ENCODE data around the gene LHX6.

LHX6 gene

DNA sequence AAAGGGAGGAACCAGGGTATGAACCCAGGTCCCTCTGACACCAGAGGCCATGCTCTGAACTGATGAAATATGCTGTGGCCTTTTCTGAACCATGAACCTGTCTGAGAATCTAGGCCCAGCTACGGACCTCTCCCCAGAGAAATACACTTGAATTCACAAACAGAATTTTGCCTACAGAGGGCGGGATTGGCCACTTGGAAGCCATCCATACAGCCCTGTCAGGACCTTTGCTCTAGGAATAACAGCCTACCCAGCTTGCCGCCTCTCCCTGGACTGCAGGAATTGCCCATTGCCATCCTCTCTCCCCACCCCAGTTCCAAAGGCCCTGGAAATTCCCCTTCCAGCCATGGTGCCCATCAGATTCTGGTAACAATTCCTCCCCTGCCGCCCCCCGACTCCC lies 42.5 kb downstream of the LHX6 start:
- H3K4me3 ChIP-seq (replicated peaks; ENCODE audit: low read depth, low read length): no peak overlapping the region
- no peak for DNase-seq (ENCODE audit: low read depth)
- TF ChIP-seq, protein P1, sequence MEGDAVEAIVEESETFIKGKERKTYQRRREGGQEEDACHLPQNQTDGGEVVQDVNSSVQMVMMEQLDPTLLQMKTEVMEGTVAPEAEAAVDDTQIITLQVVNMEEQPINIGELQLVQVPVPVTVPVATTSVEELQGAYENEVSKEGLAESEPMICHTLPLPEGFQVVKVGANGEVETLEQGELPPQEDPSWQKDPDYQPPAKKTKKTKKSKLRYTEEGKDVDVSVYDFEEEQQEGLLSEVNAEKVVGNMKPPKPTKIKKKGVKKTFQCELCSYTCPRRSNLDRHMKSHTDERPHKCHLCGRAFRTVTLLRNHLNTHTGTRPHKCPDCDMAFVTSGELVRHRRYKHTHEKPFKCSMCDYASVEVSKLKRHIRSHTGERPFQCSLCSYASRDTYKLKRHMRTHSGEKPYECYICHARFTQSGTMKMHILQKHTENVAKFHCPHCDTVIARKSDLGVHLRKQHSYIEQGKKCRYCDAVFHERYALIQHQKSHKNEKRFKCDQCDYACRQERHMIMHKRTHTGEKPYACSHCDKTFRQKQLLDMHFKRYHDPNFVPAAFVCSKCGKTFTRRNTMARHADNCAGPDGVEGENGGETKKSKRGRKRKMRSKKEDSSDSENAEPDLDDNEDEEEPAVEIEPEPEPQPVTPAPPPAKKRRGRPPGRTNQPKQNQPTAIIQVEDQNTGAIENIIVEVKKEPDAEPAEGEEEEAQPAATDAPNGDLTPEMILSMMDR (IDR thresholded peaks at IDR 0.05; ENCODE audit: low read length, missing control alignments): no peak

DNA sequence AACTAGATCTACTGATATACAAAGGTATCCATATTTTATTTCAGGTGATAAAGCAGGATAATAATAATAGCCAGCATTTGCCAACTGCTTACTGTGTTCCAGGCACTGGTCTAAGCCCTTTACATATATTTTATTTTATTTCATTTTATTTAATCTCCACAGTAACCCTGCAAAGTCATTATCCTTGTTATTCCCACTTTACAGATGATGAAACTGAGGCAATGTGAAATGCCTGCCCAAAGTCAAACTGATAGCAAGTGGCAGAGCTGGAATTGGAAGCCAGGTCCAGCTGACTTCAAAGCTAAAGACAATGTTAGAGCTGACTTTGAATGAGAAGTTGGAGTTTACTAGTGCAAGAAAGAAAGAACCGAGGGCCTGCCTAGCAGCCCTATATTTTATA lies 44.2 kb downstream of the LHX6 start:
- H3K4me3 ChIP-seq (replicated peaks; ENCODE audit: low read depth, low read length): no peak overlapping the region
- no peak for DNase-seq (ENCODE audit: low read depth)
- TF ChIP-seq, protein P1 (IDR thresholded peaks at IDR 0.05; ENCODE audit: low read length, missing control alignments): no peak

DNA sequence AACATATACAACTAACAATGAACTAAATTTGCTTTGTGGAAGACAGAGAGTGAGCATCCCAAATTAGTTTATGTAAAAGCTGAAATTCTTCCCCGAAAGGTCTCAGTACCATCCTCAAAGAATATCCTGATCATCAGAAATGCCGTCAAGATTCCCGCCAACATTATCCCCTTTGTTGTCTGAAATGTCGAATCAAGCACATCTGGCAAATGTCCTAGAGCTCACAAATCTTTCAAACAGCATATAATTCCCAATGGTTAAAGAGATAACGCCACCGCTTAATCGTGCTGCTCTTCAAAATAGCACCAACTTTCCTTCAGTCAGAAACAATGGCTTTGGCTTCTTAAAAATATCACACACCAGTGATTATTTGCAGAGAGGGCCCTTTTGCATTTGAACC lies 45.3 kb downstream of the LHX6 start:
- no peak for DNase-seq (ENCODE audit: low read depth)
- TF ChIP-seq, protein P1 (IDR thresholded peaks at IDR 0.05; ENCODE audit: low read length, missing control alignments): no peak
- no peak overlapping the region for H3K4me3 ChIP-seq (replicated peaks; ENCODE audit: low read depth, low read length)

DNA sequence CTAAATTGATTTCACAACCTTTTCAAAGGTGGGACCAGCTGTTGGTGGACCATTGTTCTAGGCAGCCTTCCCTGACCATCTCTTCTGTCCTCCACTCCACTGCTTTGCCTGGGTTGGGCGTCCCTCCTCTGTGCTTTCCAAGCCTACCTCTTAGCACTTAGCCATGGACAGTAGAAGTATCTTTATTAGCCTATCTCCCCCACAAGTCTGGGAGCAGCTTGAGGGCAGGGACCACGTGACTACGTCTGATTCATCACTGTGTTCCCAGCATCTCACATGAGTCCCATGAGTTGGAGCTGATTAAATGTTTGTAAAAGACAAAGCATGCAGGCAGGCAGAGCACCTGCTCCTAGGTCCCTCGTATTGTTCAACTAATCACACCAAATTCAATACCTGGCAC lies 48.1 kb downstream of the LHX6 start:
- TF ChIP-seq, protein P1 (IDR thresholded peaks at IDR 0.05; ENCODE audit: low read length, missing control alignments): no peak
- peak; percentile 78 for DNase-seq (ENCODE audit: low read depth)
- H3K4me3 ChIP-seq (replicated peaks; ENCODE audit: low read depth, low read length): no peak overlapping the region

DNA sequence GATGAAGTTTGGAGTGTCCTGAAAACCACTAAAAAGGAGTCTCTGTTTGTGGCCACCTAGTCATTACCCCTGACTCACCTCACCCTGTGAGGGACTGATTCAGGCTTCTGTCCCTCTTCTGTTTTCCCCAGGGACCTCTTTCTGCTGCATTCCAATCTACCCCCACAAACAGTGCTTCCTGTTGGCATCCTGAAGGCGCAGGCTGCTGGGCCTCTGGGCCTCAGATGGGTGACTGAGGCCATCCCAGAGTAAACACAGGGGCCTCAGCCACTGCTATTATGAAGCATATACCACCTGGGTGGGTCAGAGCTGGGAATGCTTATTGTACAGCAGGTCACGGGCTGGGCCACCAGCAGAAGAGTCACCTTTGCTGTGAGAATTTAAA lies 49.1 kb downstream of the LHX6 start:
- TF ChIP-seq, protein P1 (IDR thresholded peaks at IDR 0.05; ENCODE audit: low read length, missing control alignments): no peak
- H3K4me3 ChIP-seq (replicated peaks; ENCODE audit: low read depth, low read length): no peak overlapping the region
- DNase-seq (ENCODE audit: low read depth): no peak

DNA sequence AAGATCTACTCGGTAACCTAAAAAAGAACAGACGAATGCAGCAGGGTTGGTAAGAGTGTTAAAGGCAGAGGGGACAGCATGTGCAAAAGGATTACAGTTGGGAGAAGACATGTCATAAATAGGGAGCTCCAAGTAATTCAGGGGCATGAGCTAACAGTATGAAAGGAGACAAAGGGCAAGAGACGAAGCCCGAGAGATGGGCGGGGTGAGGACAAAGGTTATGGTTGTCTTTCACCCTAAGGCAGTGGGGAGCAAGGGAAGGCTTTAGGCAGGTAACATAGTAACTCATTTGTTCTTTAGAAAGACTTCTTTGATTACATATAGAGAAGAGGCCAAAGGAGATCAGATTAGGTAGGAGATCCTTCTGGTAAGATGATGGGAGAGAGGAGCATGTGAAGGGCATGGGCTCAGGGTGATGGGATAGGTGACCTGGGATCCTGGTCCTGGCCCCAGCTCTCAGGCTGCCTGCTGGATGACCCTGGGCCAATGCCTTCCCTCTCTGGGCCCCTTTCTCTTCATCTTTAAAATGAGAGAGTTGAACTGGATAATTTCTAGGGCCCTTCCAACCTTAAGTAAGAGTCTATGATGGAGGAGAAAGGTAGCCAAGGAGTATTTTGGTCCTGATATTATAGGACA lies 49.6 kb downstream of the LHX6 start:
- H3K4me3 ChIP-seq (replicated peaks; ENCODE audit: low read depth, low read length): no peak overlapping the region
- TF ChIP-seq, protein P1 (IDR thresholded peaks at IDR 0.05; ENCODE audit: low read length, missing control alignments): no peak
- DNase-seq (ENCODE audit: low read depth): no peak

DNA sequence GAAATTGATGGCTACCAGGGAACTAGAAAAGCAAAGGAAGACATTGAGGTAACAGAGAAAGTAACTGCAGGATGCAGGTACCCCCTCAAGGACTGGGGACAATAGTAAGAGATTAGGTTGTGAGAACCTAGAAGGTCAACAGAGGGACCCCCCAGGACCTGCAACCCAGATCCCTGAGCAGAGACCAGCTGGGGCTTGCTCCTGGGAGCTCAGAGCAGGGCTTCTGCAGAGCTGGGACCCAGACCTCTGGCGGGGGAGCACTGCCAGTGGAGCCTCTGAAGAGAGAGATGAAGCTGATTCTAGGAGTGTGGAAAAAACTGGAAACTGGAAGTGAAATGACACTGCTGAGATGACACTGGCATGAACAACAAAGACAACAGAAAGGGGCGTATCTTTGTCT lies 51.8 kb downstream of the LHX6 start:
- no peak for DNase-seq (ENCODE audit: low read depth)
- TF ChIP-seq, protein P1 (IDR thresholded peaks at IDR 0.05; ENCODE audit: low read length, missing control alignments): no peak
- H3K4me3 ChIP-seq (replicated peaks; ENCODE audit: low read depth, low read length): no peak overlapping the region
